GM11168 (cell line): ENCODE results near the gene SNX9.

Experiments
- in situ Hi-C: fragments of 300-500 bp; cut with MboI; formaldehyde crosslinking; loops from one replicate; pipeline ENCODE4 v1.12.0; 2022; ENCODE audit warnings: low sequenced_read_pairs; ENCODE audit not compliant: unreplicated experiment

Gene SNX9

GRCh38 chr6:157800420-157801237 is 22.4 kb upstream of the SNX9 start:
- in situ Hi-C loops: no loop called here

DNA sequence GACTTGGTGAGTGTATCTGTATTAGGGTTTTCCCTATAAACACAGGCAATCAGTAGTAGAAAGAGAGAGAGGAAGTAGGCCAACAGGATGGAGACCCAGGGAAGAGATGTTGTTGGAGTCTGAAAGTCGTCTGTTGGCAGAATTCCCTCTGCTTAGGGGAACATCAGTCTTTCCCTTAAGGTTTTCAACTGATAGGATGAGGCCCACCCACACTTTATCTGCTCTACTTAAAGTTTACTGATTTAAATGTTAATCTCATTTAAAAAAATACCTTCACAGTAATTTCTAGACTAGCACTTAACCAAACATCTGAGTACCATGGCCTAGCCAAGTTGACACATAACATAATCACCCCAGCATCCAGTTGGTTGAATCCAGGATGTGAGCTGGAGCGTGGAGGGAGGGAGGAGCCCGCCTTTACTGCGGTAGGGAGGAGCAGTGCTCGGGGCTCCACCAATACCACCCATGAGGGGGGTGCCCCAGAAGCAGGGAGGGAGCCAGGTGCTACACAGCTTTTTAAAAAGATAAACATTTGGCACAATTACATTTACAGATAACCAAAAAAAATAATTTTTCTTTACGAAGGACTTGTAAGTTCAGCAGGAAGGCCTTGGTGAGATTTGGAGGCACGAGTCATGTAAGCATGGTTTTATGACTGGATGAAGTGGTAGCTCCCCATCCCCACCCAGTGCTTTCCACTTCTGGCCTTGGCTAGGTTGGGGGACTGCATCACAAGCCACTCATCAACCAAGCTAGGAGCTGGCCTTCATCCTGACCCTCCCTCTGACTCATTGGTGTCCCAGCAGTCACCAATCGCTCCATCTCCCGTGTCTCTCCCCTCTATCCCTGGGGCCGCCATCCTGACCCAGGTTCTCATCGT is 18.4 kb upstream of the SNX9 start:
- in situ Hi-C loops: no loop called here

DNA sequence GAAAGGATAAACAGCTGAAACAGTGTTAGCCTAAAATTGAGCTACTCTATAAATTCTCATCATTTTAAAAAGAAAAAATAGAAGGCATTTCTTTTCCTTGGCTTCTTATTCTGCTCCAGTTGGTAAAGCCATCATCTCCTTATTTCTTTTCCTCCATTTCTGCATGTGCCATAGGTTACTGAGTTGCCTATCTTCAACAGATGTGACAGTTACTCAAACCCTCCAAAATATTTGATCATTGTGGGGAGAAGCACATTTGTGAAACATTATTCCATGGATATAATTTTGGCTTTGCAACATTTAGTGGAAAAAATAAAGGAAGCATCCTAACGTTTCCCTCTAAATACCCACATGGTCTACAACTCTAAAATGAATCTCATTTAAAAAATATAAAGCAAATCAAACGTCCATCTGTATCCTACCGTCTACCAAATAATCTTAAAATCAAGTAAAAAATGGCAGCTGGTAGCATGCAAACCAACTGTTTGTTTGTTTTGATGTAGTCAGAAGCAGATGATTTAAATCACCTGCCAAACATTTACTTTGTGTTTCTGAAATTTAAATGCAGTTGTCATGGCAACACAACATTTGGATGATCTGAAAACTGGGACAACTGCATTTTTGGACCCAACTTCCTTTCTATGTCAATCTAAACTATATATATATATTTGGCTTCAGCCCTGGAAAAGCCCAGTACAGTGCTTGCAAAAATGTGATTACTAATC is 16.8 kb upstream of the SNX9 start:
- in situ Hi-C loops: no loop called here

DNA sequence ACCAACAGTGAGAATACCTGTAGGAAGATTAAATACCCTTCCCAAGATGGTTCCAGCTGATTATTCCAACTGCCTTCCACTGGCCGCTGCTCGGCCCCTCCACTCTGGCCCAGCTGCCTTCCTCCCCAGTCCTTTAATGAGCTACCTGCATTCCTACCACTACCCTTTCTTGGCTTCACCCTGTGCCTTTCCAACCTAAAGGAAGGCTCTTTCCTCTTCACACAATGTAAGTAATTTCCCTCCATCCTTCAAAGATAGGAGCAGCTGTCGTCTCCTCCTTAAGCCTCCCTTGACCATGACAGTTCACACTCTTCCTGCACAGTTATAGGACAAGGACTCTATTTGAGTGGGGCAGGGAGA is 16.2 kb upstream of the SNX9 start:
- in situ Hi-C loops: no loop called here

- in situ Hi-C loops: no loop called here
Observed at GRCh38 chr6:157808405-157808950, 14.6 kb upstream of the SNX9 start.

DNA sequence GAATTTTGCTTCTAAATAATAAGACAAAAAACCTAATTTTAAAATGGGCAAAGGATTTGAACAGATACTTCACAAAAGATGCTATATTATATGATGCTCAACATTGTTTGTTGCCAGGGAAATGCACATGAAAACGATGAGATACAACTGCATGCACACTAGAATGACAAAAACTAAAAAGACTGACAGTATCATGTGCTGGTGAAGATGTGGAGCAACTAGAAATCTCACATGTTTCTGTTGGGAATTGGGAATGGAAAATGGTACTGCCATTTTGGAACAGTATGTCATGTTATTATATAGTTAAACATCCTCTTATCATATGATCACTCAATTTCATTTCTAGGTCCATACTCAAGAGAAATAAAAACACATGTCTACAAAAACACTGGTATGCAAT is 13.4 kb upstream of the SNX9 start:
- in situ Hi-C loops: no loop called here

DNA sequence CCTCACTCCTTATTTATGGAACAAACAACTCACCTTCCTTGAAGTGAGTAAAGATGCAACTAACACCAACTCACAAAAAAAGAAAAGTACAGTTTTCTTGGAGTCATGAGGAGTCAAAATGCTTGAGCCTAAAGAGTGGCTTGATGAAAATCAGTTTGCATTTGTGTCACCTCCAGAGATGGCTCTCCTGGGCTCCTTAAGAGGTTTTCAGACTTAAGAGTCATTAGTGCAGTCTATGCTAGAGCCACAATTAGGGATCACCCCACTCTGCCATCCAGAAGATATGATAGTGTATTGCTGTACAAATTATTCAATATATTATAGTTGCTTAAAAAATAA is 11.9 kb upstream of the SNX9 start:
- in situ Hi-C loops: no loop called here

GRCh38 chr6:157811476-157812173 is 11.4 kb upstream of the SNX9 start:
- in situ Hi-C loops: no loop called here

DNA sequence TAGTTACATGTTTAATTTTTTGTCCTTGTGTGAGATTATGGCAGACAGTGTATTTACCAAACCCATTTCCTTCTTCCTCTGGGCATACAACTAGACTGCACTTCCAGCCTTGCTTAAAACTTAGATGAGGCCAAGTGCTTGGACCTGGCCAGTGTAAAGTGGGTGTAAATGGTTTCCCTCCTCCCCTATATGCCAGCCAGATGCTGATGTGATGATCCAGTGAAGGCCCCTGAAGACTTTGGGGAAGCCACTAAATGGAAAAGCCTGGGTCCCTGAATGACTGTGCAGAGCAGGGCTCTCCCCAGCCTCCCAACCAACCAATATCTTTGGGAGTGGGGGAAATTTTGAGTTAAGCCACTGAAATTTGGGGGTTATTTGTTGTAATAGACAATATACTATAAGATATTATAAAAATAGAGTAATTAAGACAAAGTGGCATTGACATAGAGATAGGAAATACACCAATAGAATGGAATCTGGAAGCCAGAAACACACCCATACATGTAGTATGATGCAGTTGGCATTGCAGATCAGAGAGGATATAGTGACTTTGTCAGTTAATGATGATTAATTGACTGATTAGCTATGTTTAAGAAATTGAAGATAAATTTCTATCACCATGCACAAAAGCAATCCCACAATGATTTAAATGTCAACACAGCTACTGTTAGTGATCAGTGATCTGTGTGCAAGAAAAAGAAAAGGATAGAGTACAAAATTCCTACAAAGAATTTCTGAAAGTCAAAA is 10.4 kb upstream of the SNX9 start:
- in situ Hi-C loops: no loop called here

GRCh38 chr6:157813191-157813590 is 9.9 kb upstream of the SNX9 start:
- in situ Hi-C loops: no loop called here

- in situ Hi-C loops: no loop called here
Observed at GRCh38 chr6:157813750-157814455, 9.1 kb upstream of the SNX9 start.

DNA sequence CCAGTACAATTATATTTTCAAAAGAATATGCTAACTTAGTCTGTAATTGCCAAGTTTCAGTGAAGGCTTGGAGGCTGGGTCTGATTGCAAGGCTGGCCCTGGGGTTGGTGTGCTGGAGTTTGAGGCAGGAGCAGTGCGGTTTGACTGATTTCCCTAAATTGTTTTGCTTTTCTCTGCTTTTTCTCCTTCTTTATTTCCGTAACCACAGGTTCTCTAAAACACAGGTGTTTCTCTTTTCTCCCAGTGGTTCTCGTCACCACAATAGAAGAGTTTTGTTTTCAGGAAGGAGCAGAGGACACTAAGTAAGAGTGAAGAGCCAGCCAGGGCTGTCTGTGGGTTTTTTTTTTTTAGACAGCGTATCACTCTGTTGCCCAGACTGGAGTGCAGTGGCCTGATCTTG is 8.2 kb upstream of the SNX9 start:
- in situ Hi-C loops: no loop called here

- in situ Hi-C loops: no loop called here
Observed at GRCh38 chr6:157821342-157822033, 1.6 kb upstream of the SNX9 start.

DNA sequence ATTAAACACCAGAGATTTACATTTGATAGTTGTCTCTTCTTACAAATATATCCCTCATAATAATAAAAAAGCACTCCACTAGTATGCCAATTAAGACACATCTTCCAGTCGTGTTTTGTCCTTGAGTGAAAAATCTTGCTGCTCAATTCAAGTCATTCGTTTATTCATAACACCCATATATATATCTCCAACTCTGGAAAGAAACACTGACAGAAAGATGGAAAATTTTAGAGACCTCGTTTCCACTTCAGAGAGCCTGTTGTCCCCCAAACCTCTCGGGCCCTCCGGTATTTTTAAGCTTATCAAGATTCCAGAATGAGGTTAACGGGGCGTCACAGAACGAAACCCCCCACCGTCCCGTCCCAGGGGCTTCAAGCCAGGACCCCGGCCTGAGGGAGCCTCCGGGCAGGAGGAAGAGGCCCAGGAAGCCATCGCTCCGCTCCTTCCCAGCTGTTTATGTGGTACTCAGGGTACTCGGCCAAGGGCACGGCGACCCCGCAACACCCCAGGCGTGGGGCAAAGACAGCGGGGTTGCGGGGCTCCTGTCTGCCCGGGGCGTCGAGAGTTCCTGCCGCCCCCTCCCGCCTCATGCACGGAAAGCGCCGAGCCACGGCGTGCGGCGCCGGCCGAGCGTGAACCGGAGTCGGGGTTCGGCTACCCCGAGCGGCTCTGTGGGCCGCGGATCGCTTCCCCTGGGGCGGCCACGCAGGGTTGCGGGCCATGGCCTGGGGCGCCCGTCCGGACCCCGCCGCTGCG is 623 bp upstream of the SNX9 start:
- in situ Hi-C loops: no loop called here

DNA sequence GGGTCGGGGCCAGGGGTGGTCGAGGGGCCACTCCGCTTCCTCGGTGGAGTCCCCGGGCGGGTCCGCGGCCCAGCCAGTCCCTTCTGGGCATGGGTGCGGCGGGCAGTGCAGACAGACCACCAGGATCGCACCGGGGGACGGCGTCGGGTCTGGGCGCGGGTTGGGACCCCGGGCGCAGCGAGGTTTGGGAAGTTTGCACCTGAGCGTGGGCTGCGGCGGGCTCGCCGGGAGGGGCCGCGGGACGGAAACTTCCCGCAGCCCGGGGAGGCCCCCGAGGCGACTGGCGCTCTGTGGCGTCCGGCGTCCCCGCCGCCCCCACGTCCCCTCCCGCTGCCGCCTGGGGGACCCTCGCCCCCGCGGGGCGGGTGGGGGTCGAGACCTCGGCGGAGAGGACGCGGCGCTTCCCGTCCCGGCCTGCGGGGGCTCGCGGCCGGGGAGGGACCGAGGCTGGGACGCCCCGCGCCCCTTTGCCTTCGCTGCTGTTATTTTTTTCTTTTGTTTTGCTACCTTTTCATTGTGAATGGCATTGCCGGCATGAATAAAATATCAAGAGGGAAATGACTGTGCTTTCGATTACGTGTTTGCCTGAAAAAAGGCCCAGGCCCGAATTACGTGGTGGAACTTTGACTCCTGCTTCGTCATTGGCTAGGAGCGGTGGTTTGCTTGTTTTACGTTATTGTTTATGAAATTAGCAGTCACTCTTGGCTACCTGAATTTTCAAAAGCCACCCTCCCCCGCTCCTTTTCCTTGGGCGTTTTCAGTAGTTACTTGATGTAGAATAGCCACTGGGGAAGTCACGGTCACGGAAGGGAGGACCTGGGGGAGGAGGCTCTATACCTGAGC is 703 bp downstream of the SNX9 start:
- in situ Hi-C loops: no loop called here

- in situ Hi-C loops: no loop called here
Observed at GRCh38 chr6:157825243-157825904, 2.3 kb downstream of the SNX9 start.
